Calu3 (cell line): ENCODE measurements around the gene CBX4. TPM values are rescaled to one million over a fixed set of nuclear protein-coding genes. Genes with fewer than 3 reads are reported as not detected.
A peak's percentile ranks its signal among the peaks of the same experiment; 100 is the strongest.

ENCODE experiments used
- BruUV-seq: library from RNA; stranded (reverse); fragments of 400-500 nt; replicated peaks from 2 replicates; lab custom pipeline; 2021; lab: Mats Ljungman, UMichigan
- CTCF ChIA-PET: fragments of 300-600 bp; sonication (Branson Sonifier 250); formaldehyde crosslinking; loops from one replicate; lab custom pipeline; 2022; ENCODE audit warnings: antibody characterized with exemption; lab: Charles Lee
- DNase-seq: peaks from one replicate; pipeline ENCODE4 v3.0.0; 2022
- H3K27ac Mint-ChIP-seq: one replicate; pipeline ENCODE4 v1.8.0; 2022; ENCODE audit warnings: mixed read lengths; ENCODE audit not compliant: unreplicated experiment
- H3K27me3 Mint-ChIP-seq: one replicate; pipeline ENCODE4 v1.8.0; 2022; ENCODE audit warnings: mixed read lengths; ENCODE audit not compliant: unreplicated experiment
- H3K36me3 Mint-ChIP-seq: one replicate; pipeline ENCODE4 v1.8.0; 2022; ENCODE audit warnings: mild to moderate bottlenecking, moderate library complexity, mixed read lengths; ENCODE audit not compliant: insufficient read depth, unreplicated experiment
- H3K4me1 Mint-ChIP-seq: one replicate; pipeline ENCODE4 v1.8.0; 2022; ENCODE audit warnings: mild to moderate bottlenecking, low read depth, mixed read lengths; ENCODE audit not compliant: unreplicated experiment
- H3K4me3 Mint-ChIP-seq: one replicate; pipeline ENCODE4 v1.8.0; 2022; ENCODE audit warnings: mild to moderate bottlenecking, low read depth, moderate library complexity, mixed read lengths; ENCODE audit not compliant: unreplicated experiment
- H3K9me3 Mint-ChIP-seq: one replicate; pipeline ENCODE4 v1.8.0; 2022; ENCODE audit warnings: low read depth, mixed read lengths; ENCODE audit not compliant: unreplicated experiment
- CTCF ChIP-seq: fragments of 200-600 bp; IDR thresholded peaks from one replicate; pipeline ENCODE4 v1.8.0; 2022; ENCODE audit warnings: antibody characterized with exemption; ENCODE audit not compliant: unreplicated experiment
- intact Hi-C: fragments of 100-400 bp; cut with micrococcal nuclease; formaldehyde crosslinking; loops from one replicate; pipeline ENCODE4 v1.10.0; 2022; ENCODE audit not compliant: unreplicated experiment
- total RNA-seq: library from RNA; stranded (reverse); gene quantifications from 2 replicates; pipeline ENCODE4 v1.2.3, GENCODE V29; 2022

Gene CBX4
- total RNA-seq, 1 experiment from 2014 or later, result 40.2 TPM

GRCh38 chr17:79808763-79809529 lies 30.3 kb downstream of the CBX4 start:
- peaks cover 29% of the 10 kb centered on the region for H3K4me1 Mint-ChIP-seq
- intact Hi-C loops, result loop anchor here (1.0 to 5.0 kb wide), 3 partner anchors 43 to 178 kb away; no protein-coding TSS in a partner anchor
- peak overlapping the region; percentile 65 for H3K4me3 Mint-ChIP-seq
- peaks cover 35% of the 10 kb centered on the region for H3K36me3 Mint-ChIP-seq
- CTCF ChIA-PET, result interaction anchor here (0.7 to 2.4 kb wide), 19 partner anchors 8 to 199 kb away, joined by 3 to 20 read pairs (median 4); partner anchors contain the start of genes CBX4 and CBX8
- no peaks in the 10 kb centered on the region for H3K9me3 Mint-ChIP-seq
- peaks cover 66% of the 10 kb centered on the region for H3K27me3 Mint-ChIP-seq
- no TSS peak for BruUV-seq
- peak; percentile 65 for DNase-seq
- H3K27ac Mint-ChIP-seq, result peak overlapping the region; percentile 48
- TF ChIP-seq CTCF, result peak; percentile 49

- no TSS peak for BruUV-seq
- peaks cover 77% of the 10 kb centered on the region for H3K27me3 Mint-ChIP-seq
- H3K4me3 Mint-ChIP-seq, result no peak overlapping the region
- CTCF ChIA-PET, result interaction anchor here (1.4 to 2.4 kb wide), 6 partner anchors 10 to 187 kb away, joined by 3 to 20 read pairs (median 8); partner anchors contain the start of gene CBX8
- peaks cover 36% of the 10 kb centered on the region for H3K36me3 Mint-ChIP-seq
- no peak overlapping the region for H3K27ac Mint-ChIP-seq
- no peak for TF ChIP-seq CTCF
- DNase-seq, result no peak
- peaks cover 24% of the 10 kb centered on the region for H3K4me1 Mint-ChIP-seq
- intact Hi-C loops, result loop anchor here (5.0 kb wide), 2 partner anchors 45 to 180 kb away; no protein-coding TSS in a partner anchor
- H3K9me3 Mint-ChIP-seq, result no peaks in the 10 kb centered on the region
These were observed 32.1 kb downstream of the CBX4 start for GRCh38 chr17:79806863-79807720.

- no peaks in the 10 kb centered on the region for H3K9me3 Mint-ChIP-seq
- CTCF ChIA-PET, result interaction anchor here (1.4 to 2.0 kb wide), 2 partner anchors 9 to 33 kb away, joined by 4 to 9 read pairs; partner anchors contain the start of genes CBX4 and CBX8
- TF ChIP-seq CTCF, result no peak
- no peak for DNase-seq
- H3K4me3 Mint-ChIP-seq, result no peak overlapping the region
- peaks cover 77% of the 10 kb centered on the region for H3K27me3 Mint-ChIP-seq
- peaks cover 19% of the 10 kb centered on the region for H3K4me1 Mint-ChIP-seq
- no TSS peak for BruUV-seq
- H3K27ac Mint-ChIP-seq, result no peak overlapping the region
- peaks cover 29% of the 10 kb centered on the region for H3K36me3 Mint-ChIP-seq
- intact Hi-C loops, result loop anchor here (5.0 kb wide), 2 partner anchors 46 to 181 kb away; no protein-coding TSS in a partner anchor
These were observed 32.8 kb downstream of the CBX4 start for GRCh38 chr17:79806446-79806760.
